Medulla oblongata (tissue), 1 donor: Measurements from ENCODE around the gene CAPNS1.
A peak's percentile ranks its signal among the peaks of the same experiment; 100 is the strongest.
"Not testable (repeated sequence)": the region's sequence is repeated elsewhere in the genome, so short reads cannot be mapped to it uniquely, and the experiment has no call there.

ENCODE experiments used
- DNase-seq: peaks from one replicate; pipeline ENCODE4 v3.0.0-alpha.2; 2015; ENCODE audit errors: extremely low spot score

CAPNS1 gene

GRCh38 chr19:36114721-36115452 lies 25.0 kb upstream of the CAPNS1 start, which contains the start of gene POLR2I:
TSS of gene POLR2I (minus strand) at chr19:36114875. CDS start at chr19:36114856, 19 bp downstream.
- DNase-seq: peak; percentile 100

- DNase-seq: peak; percentile 12
Observed at GRCh38 chr19:36115453-36116343, 24.2 kb upstream of the CAPNS1 start, which contains the start of gene TBCB. TSS of gene TBCB (plus strand) at chr19:36115468. CDS start at chr19:36115561, 93 bp downstream.

GRCh38 chr19:36116344-36116637 lies 23.6 kb upstream of the CAPNS1 start:
- no peak for DNase-seq

GRCh38 chr19:36120092-36120983 lies 19.5 kb upstream of the CAPNS1 start:
- DNase-seq: no peak

- DNase-seq: no peak
Observed at GRCh38 chr19:36120984-36121358, 18.9 kb upstream of the CAPNS1 start.

GRCh38 chr19:36121486-36122124 lies 18.3 kb upstream of the CAPNS1 start:
- no peak for DNase-seq

GRCh38 chr19:36125557-36125956 lies 14.3 kb upstream of the CAPNS1 start:
- DNase-seq: no peak

- no peak for DNase-seq
Observed at GRCh38 chr19:36128392-36128736, 11.5 kb upstream of the CAPNS1 start.

- not testable (repeated sequence) for DNase-seq
Observed at GRCh38 chr19:36131221-36131620, 8.6 kb upstream of the CAPNS1 start.

- DNase-seq: not testable (repeated sequence)
Observed at GRCh38 chr19:36134867-36135266, 5.0 kb upstream of the CAPNS1 start.

GRCh38 chr19:36136964-36137686 lies 2.7 kb upstream of the CAPNS1 start:
- no peak for DNase-seq

- DNase-seq: no peak
Observed at GRCh38 chr19:36139120-36139472, 770 bp upstream of the CAPNS1 start.

- DNase-seq: peak; percentile 24
Observed at GRCh38 chr19:36140304-36141038, 605 bp downstream of the CAPNS1 start.

GRCh38 chr19:36141039-36141927 lies 1.4 kb downstream of the CAPNS1 start:
- peak; percentile 67 for DNase-seq

GRCh38 chr19:36142046-36142445 lies 2.2 kb downstream of the CAPNS1 start:
- DNase-seq: no peak

GRCh38 chr19:36142496-36142895 lies 2.6 kb downstream of the CAPNS1 start:
- DNase-seq: no peak

- DNase-seq: no peak
Observed at GRCh38 chr19:36144624-36145023, 4.8 kb downstream of the CAPNS1 start.

- DNase-seq: no peak
Observed at GRCh38 chr19:36149673-36150406, 10.0 kb downstream of the CAPNS1 start.
